Nephron (organoid): ENCODE measurements around the gene CORO2B.

Experiments
- H3K27ac Mint-ChIP-seq, 3 experiments: 2 replicates each; pipeline ENCODE4 v1.8.0; 2020; ENCODE audit warnings: mixed read lengths in 3 of 3, mild to moderate bottlenecking in 2 of 3, moderate library complexity in 1 of 3
- H3K27me3 Mint-ChIP-seq: 2 replicates; pipeline ENCODE4 v1.8.0; 2021; ENCODE audit warnings: low read depth, mild to moderate bottlenecking, moderate library complexity, mixed read lengths
- H3K36me3 Mint-ChIP-seq: 2 replicates; pipeline ENCODE4 v1.8.0; 2020; ENCODE audit warnings: low read depth, mixed read lengths
- H3K4me1 Mint-ChIP-seq: 2 replicates; pipeline ENCODE4 v1.8.0; 2020; ENCODE audit warnings: mixed read lengths
- H3K4me3 Mint-ChIP-seq, 3 experiments: 2 replicates each; pipeline ENCODE4 v1.8.0; 2020; ENCODE audit warnings: mild to moderate bottlenecking in 3 of 3, mixed read lengths in 3 of 3, moderate library complexity in 2 of 3
- H3K9me3 Mint-ChIP-seq: 2 replicates; pipeline ENCODE4 v1.8.0; 2020; ENCODE audit warnings: mixed read lengths
- CTCF ChIP-seq, 3 experiments: fragments of 200-600 bp; sonication (generic); IDR thresholded peaks; one replicate each; pipeline ENCODE4 v1.5.0; 2021; ENCODE audit warnings: antibody characterized with exemption in 3 of 3; ENCODE audit not compliant: unreplicated experiment in 3 of 3

Gene CORO2B

GRCh38 chr15:68561171-68561900 is 17.5 kb upstream of the CORO2B start:
- Mint-ChIP-seq H3K27ac (peak overlapping the region in 2 of 3 experiments; percentile 5 to 63), H3K4me3 (peak overlapping the region in 2 of 3 experiments; percentile 2 to 7), H3K9me3 (no peaks in the 10 kb centered on the region), H3K36me3 (no peaks in the 10 kb centered on the region), H3K4me1 (peaks cover 32% of the 10 kb centered on the region), H3K27me3 (peaks cover 23% of the 10 kb centered on the region)
- no peak for TF ChIP-seq CTCF (IDR thresholded peaks at IDR 0.05; ENCODE audit: unreplicated experiment in 3 of 3)

GRCh38 chr15:68561901-68562300 is 16.9 kb upstream of the CORO2B start:
- peak overlapping the region in 2 of 3 experiments; percentile 2 to 7 for H3K4me3 Mint-ChIP-seq
- H3K9me3 Mint-ChIP-seq: no peaks in the 10 kb centered on the region
- TF ChIP-seq CTCF (IDR thresholded peaks at IDR 0.05; ENCODE audit: unreplicated experiment in 3 of 3): no peak
- peak overlapping the region in 2 of 3 experiments; percentile 5 to 63 for H3K27ac Mint-ChIP-seq
- peaks cover 33% of the 10 kb centered on the region for H3K4me1 Mint-ChIP-seq
- H3K36me3 Mint-ChIP-seq: no peaks in the 10 kb centered on the region
- H3K27me3 Mint-ChIP-seq: peaks cover 21% of the 10 kb centered on the region

- H3K36me3 Mint-ChIP-seq: no peaks in the 10 kb centered on the region
- no peak for TF ChIP-seq CTCF (IDR thresholded peaks at IDR 0.05; ENCODE audit: unreplicated experiment in 3 of 3)
- no peaks in the 10 kb centered on the region for H3K9me3 Mint-ChIP-seq
- no peak overlapping the region for H3K27ac Mint-ChIP-seq
- H3K4me3 Mint-ChIP-seq: no peak overlapping the region
- H3K4me1 Mint-ChIP-seq: peaks cover 25% of the 10 kb centered on the region
- H3K27me3 Mint-ChIP-seq: peaks cover 5% of the 10 kb centered on the region
These were observed 14.6 kb upstream of the CORO2B start for GRCh38 chr15:68564173-68564572.

- Mint-ChIP-seq H3K4me3 (no peak overlapping the region), H3K27me3 (peaks cover 6% of the 10 kb centered on the region), H3K4me1 (peaks cover 17% of the 10 kb centered on the region), H3K36me3 (no peaks in the 10 kb centered on the region), H3K9me3 (no peaks in the 10 kb centered on the region), H3K27ac (peak overlapping the region in 1 of 3 experiments; percentile 33)
- no peak for TF ChIP-seq CTCF (IDR thresholded peaks at IDR 0.05; ENCODE audit: unreplicated experiment in 3 of 3)
These were observed 13.6 kb upstream of the CORO2B start for GRCh38 chr15:68565234-68565633.

GRCh38 chr15:68565726-68566125 is 13.1 kb upstream of the CORO2B start:
- Mint-ChIP-seq H3K9me3 (no peaks in the 10 kb centered on the region), H3K4me1 (peaks cover 12% of the 10 kb centered on the region), H3K4me3 (no peak overlapping the region), H3K27me3 (peaks cover 9% of the 10 kb centered on the region), H3K27ac (peak overlapping the region in 1 of 3 experiments; percentile 33), H3K36me3 (no peaks in the 10 kb centered on the region)
- no peak for TF ChIP-seq CTCF (IDR thresholded peaks at IDR 0.05; ENCODE audit: unreplicated experiment in 3 of 3)
